ENCODE data around the gene PXDN. TPM values are rescaled to one million over a fixed set of nuclear protein-coding genes. Genes with fewer than 3 reads are reported as not detected.
A peak's percentile ranks its signal among the peaks of the same experiment; 100 is the strongest.
"Not testable (repeated sequence)": the region's sequence is repeated elsewhere in the genome, so short reads cannot be mapped to it uniquely, and the experiment has no call there.

Gene PXDN
- total RNA-seq, 1 experiment from 2014 or later: 146 TPM

GRCh38 chr2:1717113-1717512, 27.2 kb downstream of the PXDN start:
- Mint-ChIP-seq H3K27ac (peak overlapping the region; percentile 13; the same call in 1 of the 2 replicates), H3K4me3 (no peak overlapping the region), H3K36me3 (no peaks in the 10 kb centered on the region), H3K9me3 (no peaks in the 10 kb centered on the region), H3K4me1 (peaks cover 50% of the 10 kb centered on the region), H3K27me3 (ENCODE audit: low read depth) (no peaks in the 10 kb centered on the region)
- no peak for DNase-seq (ENCODE audit: low spot score)
- no peak for ATAC-seq
- no peak for TF ChIP-seq NFATC4 (CRISPR knock-in tag; IDR thresholded peaks at IDR 0.05)
- no peak for TF ChIP-seq MXD4 (CRISPR knock-in tag; IDR thresholded peaks at IDR 0.05; ENCODE audit: borderline replicate concordance)
- TF ChIP-seq CTCF (IDR thresholded peaks at IDR 0.05): no peak
- TF ChIP-seq E2F1 (CRISPR knock-in tag; IDR thresholded peaks at IDR 0.05): no peak
- TF ChIP-seq SOX15 (CRISPR knock-in tag; IDR thresholded peaks at IDR 0.05): no peak
- no peak for TF ChIP-seq GRHL2 (CRISPR knock-in tag; IDR thresholded peaks at IDR 0.05; ENCODE audit: insufficient replicate concordance, severe bottlenecking)
- ChIA-PET POLR2A (no interaction called here), CTCF (interaction anchor here (1.0 kb wide), 1 partner anchor 53 kb away, joined by 3 read pairs; no protein-coding TSS in a partner anchor)

- Mint-ChIP-seq H3K4me1 (peaks cover 50% of the 10 kb centered on the region), H3K9me3 (no peaks in the 10 kb centered on the region), H3K27me3 (ENCODE audit: low read depth) (no peaks in the 10 kb centered on the region), H3K36me3 (no peaks in the 10 kb centered on the region), H3K27ac (no peak overlapping the region), H3K4me3 (no peak overlapping the region)
- no peak for TF ChIP-seq EMX1 (CRISPR knock-in tag; IDR thresholded peaks at IDR 0.05)
- no peak for TF ChIP-seq TP53 (CRISPR knock-in tag; IDR thresholded peaks at IDR 0.05)
- TF ChIP-seq ZNF423 (CRISPR knock-in tag; IDR thresholded peaks at IDR 0.05): no peak
- no peak for TF ChIP-seq ZNF219 (CRISPR knock-in tag; IDR thresholded peaks at IDR 0.05; ENCODE audit: borderline replicate concordance)
- TF ChIP-seq AR (CRISPR knock-in tag; IDR thresholded peaks at IDR 0.05): no peak
- no peak for TF ChIP-seq NFYB (CRISPR knock-in tag; conservative IDR thresholded peaks at IDR 0.05; ENCODE audit: low read depth)
- no peak for TF ChIP-seq CREM (CRISPR knock-in tag; IDR thresholded peaks at IDR 0.05)
- no peak for TF ChIP-seq PRDM15 (CRISPR knock-in tag; IDR thresholded peaks at IDR 0.05)
- ChIA-PET POLR2A (no interaction called here), CTCF (interaction anchor here (1.0 kb wide), 1 partner anchor 53 kb away, joined by 3 read pairs; no protein-coding TSS in a partner anchor)
- ATAC-seq: no peak
- DNase-seq (ENCODE audit: low spot score): no peak
Measured at GRCh38 chr2:1716441-1716840, 27.9 kb downstream of the PXDN start.

- CTCF ChIA-PET; H3K4me3 Mint-ChIP-seq; POLR2A ChIA-PET; DNase-seq (ENCODE audit: low spot score); ATAC-seq; H3K36me3 Mint-ChIP-seq; H3K9me3 Mint-ChIP-seq; H3K27ac Mint-ChIP-seq; H3K27me3 Mint-ChIP-seq (ENCODE audit: low read depth): not testable (repeated sequence)
- H3K4me1 Mint-ChIP-seq: peaks cover 45% of the 10 kb centered on the region
Measured at GRCh38 chr2:1716014-1716305, 28.4 kb downstream of the PXDN start.
